GM12801 (cell line): ENCODE measurements around the gene NAV2.

Source experiments
- CTCF ChIP-seq: IDR thresholded peaks from one replicate; pipeline ENCODE4 v1.5.1; 2011; ENCODE audit warnings: control low read depth; ENCODE audit not compliant: insufficient read length; ENCODE audit errors: extremely low read depth

The NAV2 gene

DNA sequence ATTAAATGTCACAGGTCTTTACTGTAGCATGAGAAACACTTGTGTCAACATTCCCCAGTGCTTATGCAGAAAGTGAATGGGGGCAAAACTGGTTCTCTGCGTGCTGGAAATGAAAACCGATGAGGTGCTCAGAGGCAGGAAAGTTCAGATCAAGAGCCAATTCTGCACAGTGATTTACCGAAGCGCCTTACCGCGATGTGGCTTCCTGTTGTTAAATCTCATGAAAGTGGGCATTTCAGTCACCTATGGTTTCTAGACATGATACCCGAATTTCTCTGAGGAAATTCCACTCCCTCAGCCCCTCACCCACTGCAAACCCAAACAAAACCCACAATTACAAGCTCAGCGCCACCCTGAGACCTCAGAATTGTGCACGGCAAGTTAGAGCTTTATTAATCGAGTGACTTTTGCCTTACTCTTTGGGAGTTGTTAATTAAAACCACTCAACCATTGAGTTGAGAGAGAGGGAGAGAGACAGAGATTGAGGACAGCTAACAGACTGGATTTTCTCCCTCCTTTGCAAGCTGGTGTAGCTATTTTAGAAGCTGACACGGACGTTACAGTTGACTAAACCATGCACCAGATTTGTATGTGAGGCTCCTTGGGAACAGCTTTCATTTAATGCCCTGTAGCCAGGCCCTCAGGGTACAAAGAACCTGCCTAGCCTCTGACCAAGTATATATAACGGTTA is 251.2 kb downstream of the NAV2 start:
- no peak for TF ChIP-seq CTCF

DNA sequence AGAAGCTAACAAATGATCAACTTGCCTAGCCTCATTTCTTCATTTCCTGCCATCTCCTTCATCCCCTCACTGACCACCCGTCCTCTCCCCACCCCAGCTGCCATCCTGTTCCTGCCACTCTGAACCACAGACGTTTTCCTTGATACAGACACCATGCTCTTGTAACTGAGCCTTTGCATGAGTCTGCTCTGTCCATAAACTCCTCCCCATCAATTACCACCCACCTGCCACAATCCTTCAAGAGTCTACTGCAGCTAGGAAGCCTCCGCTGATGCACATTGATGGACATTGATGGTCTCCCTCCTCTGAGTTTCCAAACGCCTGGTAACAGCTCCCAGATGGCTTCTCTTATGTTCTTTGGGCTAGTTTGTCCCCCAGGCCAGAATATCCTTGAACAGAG is 253.8 kb downstream of the NAV2 start:
- no peak for TF ChIP-seq CTCF

- TF ChIP-seq CTCF = no peak
Observed at GRCh38 chr11:19966927-19967326, 254.3 kb downstream of the NAV2 start.

DNA sequence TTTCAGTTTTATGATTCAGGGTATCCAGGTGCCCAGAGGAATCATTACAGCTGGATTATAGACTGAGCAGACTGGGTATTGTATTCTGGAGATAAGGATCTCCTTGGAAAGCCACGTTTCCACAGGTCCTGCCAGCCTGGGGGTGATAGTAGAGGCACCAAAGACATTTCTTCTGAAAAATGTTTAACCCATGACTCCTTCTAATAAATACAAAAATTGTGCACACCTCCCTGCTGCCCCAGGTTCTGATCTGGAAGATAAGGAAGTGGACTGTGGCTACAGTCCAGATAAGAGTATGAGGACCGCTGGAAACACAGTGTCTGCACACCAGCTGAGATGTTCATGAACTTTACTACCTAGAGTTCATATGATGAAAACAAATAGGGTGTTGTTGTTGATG is 255.2 kb downstream of the NAV2 start:
- no peak for TF ChIP-seq CTCF

DNA sequence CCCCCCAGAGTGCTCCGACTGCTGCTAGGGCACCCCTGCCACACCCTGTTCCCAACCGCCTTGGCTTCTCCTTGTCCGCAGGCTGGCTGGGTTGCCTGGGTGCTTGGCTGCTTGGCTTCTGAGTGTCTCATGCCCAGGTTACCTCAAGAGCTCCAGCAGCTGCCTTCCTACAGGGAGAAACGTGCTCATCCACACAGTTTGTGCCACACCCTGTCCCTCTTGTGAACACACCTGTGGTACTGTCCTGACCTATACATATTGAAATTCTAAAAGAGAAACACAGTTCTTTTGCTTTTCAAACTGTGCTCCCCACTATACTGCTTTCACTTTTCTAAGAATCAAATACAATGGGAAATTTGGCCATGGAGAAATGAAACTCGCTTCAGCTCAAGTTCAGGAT is 256.2 kb downstream of the NAV2 start:
- TF ChIP-seq CTCF = no peak

DNA sequence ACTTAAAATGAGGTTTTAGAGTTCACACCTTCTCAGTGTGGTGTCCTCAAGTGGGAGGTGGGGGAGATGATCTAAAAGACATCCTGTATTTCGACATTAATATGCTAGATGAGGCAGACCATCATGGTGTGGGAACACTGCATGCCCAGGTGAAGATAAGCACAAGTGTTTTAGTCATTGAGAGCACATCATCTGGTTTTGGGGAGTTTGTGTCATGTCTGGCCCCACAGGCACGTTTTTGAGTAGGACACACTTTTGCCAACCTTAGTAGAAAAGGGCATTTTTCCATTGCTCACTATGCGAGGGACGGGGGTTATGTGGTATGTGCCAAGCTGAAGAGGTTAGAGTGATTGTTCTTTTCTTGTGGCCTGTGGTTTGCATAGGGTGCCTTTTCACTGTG is 258.3 kb downstream of the NAV2 start:
- no peak for TF ChIP-seq CTCF

DNA sequence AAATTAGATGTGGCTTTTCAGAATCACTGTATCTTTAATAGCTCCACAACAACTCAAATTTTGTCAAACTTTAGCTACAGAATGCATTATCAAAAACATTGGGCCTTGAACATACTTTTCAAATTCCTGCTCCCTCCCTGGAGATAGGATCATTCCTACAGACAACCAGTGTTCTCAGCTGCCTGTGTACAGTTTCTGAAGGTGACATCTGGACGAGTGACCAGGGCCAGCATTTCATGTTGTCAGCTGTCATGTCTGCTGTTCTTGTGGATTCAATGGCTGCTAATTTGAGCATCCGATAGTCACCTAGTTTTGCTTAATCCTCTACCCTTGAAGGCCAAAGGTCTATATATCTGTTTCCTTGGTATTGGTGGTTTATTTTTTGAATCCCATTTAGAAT is 259.5 kb downstream of the NAV2 start:
- no peak for TF ChIP-seq CTCF
